Astrocyte (in vitro differentiated cells and primary cell): ENCODE results near the gene MAPK12. TPM values are rescaled to one million over a fixed set of nuclear protein-coding genes. Genes with fewer than 3 reads are reported as not detected.
A peak's percentile ranks its signal among the peaks of the same experiment; 100 is the strongest.

Experiments
- DNase-seq: peaks from one replicate; pipeline ENCODE4 v3.0.0-alpha.2; 2010; ENCODE audit warnings: low read depth
- FAIRE-seq: peaks from 2 replicates; lab custom pipeline; 2011; peaks lifted over from hg19 to GRCh38; lab: Jason Lieb, UNC
- H2AFZ ChIP-seq: 2 replicates; pipeline ENCODE4 v1.6.0; 2012; ENCODE audit warnings: low read depth, low read length, inconsistent platforms
- H3K27ac ChIP-seq: 2 replicates; pipeline ENCODE4 v1.5.1; 2011; ENCODE audit warnings: low read depth, low read length, inconsistent platforms
- H3K27me3 ChIP-seq: 2 replicates; pipeline ENCODE4 v1.6.0; 2011; ENCODE audit warnings: low read length, inconsistent platforms; ENCODE audit not compliant: insufficient read depth
- H3K36me3 ChIP-seq: 2 replicates; pipeline ENCODE4 v1.5.1; 2011; ENCODE audit warnings: low read length, inconsistent platforms; ENCODE audit not compliant: insufficient read depth
- H3K4me1 ChIP-seq: 2 replicates; pipeline ENCODE4 v1.5.1; 2011; ENCODE audit warnings: low read length, inconsistent platforms; ENCODE audit not compliant: insufficient read depth
- H3K4me2 ChIP-seq: 2 replicates; pipeline ENCODE4 v1.6.0; 2012; ENCODE audit warnings: low read length, inconsistent platforms
- H3K4me3 ChIP-seq: 2 replicates; pipeline ENCODE4 v1.5.1; 2011; ENCODE audit warnings: low read depth, mild to moderate bottlenecking, low read length, inconsistent platforms; ENCODE audit not compliant: insufficient read depth
- H3K79me2 ChIP-seq: 2 replicates; pipeline ENCODE4 v1.6.0; 2012; ENCODE audit warnings: mild to moderate bottlenecking, low read length, inconsistent platforms; ENCODE audit not compliant: insufficient read depth
- H3K9ac ChIP-seq: 2 replicates; pipeline ENCODE4 v1.6.0; 2012; ENCODE audit warnings: mild to moderate bottlenecking, low read length, inconsistent platforms
- H3K9me3 ChIP-seq: 2 replicates; pipeline ENCODE4 v1.5.1; 2012; ENCODE audit warnings: low read depth, mild to moderate bottlenecking, low read length, inconsistent platforms; ENCODE audit not compliant: insufficient read depth
- H4K20me1 ChIP-seq: 2 replicates; pipeline ENCODE4 v1.6.0; 2012; ENCODE audit warnings: low read length, inconsistent platforms; ENCODE audit not compliant: insufficient read depth
- H3K27ac Mint-ChIP-seq: one replicate; pipeline ENCODE4 v1.8.0; 2021; ENCODE audit warnings: mild to moderate bottlenecking, mixed read lengths; ENCODE audit not compliant: unreplicated experiment
- H3K27me3 Mint-ChIP-seq: one replicate; pipeline ENCODE4 v1.8.0; 2021; ENCODE audit warnings: low read depth, mixed read lengths; ENCODE audit not compliant: unreplicated experiment
- H3K36me3 Mint-ChIP-seq: one replicate; pipeline ENCODE4 v1.8.0; 2021; ENCODE audit warnings: low read depth, mixed read lengths; ENCODE audit not compliant: unreplicated experiment
- H3K4me1 Mint-ChIP-seq: one replicate; pipeline ENCODE4 v1.8.0; 2021; ENCODE audit warnings: low read depth, mixed read lengths; ENCODE audit not compliant: unreplicated experiment
- H3K4me3 Mint-ChIP-seq: one replicate; pipeline ENCODE4 v1.8.0; 2021; ENCODE audit warnings: mild to moderate bottlenecking, moderate library complexity, mixed read lengths; ENCODE audit not compliant: unreplicated experiment
- H3K9me3 Mint-ChIP-seq: one replicate; pipeline ENCODE4 v1.8.0; 2021; ENCODE audit warnings: mild to moderate bottlenecking, mixed read lengths; ENCODE audit not compliant: unreplicated experiment
- CTCF ChIP-seq: IDR thresholded peaks from 2 replicates; pipeline ENCODE4 v1.5.1; 2011; ENCODE audit warnings: low read depth, mild to moderate bottlenecking, inconsistent platforms, low read length, moderate library complexity; ENCODE audit not compliant: insufficient read depth
- EZH2 ChIP-seq: IDR thresholded peaks from 2 replicates; pipeline ENCODE4 v1.6.1; 2012; ENCODE audit warnings: mild to moderate bottlenecking, low read length, inconsistent platforms; ENCODE audit not compliant: insufficient read depth
- total RNA-seq: library from RNA; stranded (reverse); gene quantifications from 2 replicates; pipeline ENCODE4 v1.2.1, GENCODE V29; 2021

Gene MAPK12
- total RNA-seq, 1 donor from 2014 or later: 36.4 TPM

- no peak for FAIRE-seq
- H3K4me3 Mint-ChIP-seq: no peak overlapping the region
- Histone ChIP-seq H3K9me3 (no peaks in the 10 kb centered on the region), H2AFZ (no peak overlapping the region), H4K20me1 (peaks cover 56% of the 10 kb centered on the region), H3K9ac (no peak overlapping the region), H3K4me2 (no peak overlapping the region), H3K27me3 (no peaks in the 10 kb centered on the region), H3K4me3 (no peak overlapping the region), H3K79me2 (peaks cover 10% of the 10 kb centered on the region), H3K36me3 (peaks cover 7% of the 10 kb centered on the region), H3K4me1 (no peaks in the 10 kb centered on the region), H3K27ac (no peak overlapping the region)
- no peaks in the 10 kb centered on the region for H3K27me3 Mint-ChIP-seq
- DNase-seq: no peak
- H3K36me3 Mint-ChIP-seq: peaks cover 8% of the 10 kb centered on the region
- H3K9me3 Mint-ChIP-seq: no peaks in the 10 kb centered on the region
- TF ChIP-seq EZH2 (no peak), CTCF (no peak)
- H3K27ac Mint-ChIP-seq: peak overlapping the region; percentile 26
- peaks cover 2% of the 10 kb centered on the region for H3K4me1 Mint-ChIP-seq
Observed at GRCh38 chr22:50219800-50220602, 41.5 kb downstream of the MAPK12 start.

- Histone ChIP-seq H3K36me3 (peaks cover 10% of the 10 kb centered on the region), H4K20me1 (peaks cover 61% of the 10 kb centered on the region), H3K9ac (no peak overlapping the region), H3K27me3 (no peaks in the 10 kb centered on the region), H2AFZ (no peak overlapping the region), H3K79me2 (peaks cover 16% of the 10 kb centered on the region), H3K27ac (no peak overlapping the region), H3K4me1 (no peaks in the 10 kb centered on the region), H3K4me3 (no peak overlapping the region), H3K4me2 (no peak overlapping the region), H3K9me3 (no peaks in the 10 kb centered on the region)
- DNase-seq: peak; percentile 51
- FAIRE-seq: no peak
- Mint-ChIP-seq H3K4me3 (no peak overlapping the region), H3K27ac (no peak overlapping the region), H3K4me1 (peaks cover 2% of the 10 kb centered on the region), H3K9me3 (no peaks in the 10 kb centered on the region), H3K36me3 (peaks cover 10% of the 10 kb centered on the region), H3K27me3 (no peaks in the 10 kb centered on the region)
- TF ChIP-seq CTCF: no peak
- TF ChIP-seq EZH2: no peak
Observed at GRCh38 chr22:50218996-50219727, 42.3 kb downstream of the MAPK12 start.
